ENCODE measurements around the gene KLF16.

Gene KLF16

DNA sequence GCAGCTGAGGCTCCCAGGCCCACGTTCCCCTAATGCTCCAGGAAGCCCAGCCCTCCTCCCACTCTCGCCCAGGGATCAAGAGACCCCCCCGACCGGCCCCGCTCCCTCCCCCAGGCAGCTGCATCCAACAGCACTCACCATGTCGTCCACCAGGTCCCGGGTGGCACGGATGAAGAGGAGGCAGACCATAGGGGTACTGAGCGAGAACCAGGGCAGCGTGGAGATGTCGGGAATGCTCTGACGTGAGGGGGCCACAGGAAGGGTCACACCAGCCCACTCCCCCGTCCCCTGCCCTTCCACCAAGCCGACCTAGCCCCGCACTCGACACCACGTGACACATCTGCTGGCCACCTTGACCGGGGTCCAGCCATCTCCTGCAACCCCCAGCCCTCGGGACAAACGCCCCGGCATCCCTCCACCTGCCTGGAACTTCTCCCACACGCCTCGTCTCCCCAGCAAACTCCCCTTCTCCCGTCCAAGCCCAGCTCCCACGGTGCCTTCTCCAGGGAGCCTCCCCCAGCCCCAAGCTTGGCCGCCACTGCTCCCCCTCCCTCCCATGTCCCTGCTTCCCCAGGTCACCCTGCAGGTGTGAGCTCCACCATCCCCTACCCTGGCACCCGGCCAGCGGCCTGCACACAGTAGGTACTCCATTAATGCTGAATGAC lies 56.2 kb downstream of the KLF16 start:
- DNase-seq (ENCODE audit: low read depth), result no peak

DNA sequence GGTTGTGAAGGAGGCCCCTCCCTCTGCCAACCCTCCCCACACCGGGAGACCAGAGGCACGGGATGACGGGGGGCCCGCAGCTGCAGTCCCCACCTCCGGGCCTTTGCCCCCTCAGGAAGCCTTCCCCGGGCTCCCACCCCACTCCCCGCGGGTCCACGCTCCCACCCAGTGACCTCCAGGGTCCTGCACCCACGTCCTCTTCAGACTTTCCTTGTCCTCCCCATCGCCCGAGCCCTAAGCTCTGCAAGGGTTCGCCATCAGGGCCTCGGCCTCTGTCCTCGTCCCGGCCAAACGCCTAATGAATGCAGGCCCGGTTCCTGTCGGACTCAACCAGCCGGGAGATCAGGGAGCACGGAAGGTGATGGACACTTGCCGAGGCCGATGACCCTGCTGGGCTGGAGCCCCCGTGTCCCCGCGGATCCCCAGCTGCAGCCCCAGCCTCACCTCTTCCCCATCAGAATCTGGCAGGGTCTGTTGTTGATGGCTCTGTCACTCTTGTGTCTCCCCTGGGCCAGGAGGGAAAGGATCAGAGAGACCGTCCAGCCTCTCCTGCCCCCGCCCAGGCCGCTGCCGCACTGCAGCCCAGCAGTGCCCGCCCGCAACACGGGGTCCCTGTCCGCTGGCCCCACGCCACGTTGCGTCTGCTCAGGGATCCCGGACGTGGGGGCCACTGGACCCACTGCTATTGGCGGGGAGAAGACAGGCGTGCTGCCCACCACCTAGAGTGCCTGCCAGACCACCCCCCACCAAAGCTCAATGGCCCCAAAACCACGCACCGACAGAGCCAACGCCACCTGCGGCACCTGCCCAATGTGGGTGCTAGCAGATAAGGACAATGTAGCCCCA lies 57.0 kb downstream of the KLF16 start:
- DNase-seq (ENCODE audit: low read depth), result no peak

DNA sequence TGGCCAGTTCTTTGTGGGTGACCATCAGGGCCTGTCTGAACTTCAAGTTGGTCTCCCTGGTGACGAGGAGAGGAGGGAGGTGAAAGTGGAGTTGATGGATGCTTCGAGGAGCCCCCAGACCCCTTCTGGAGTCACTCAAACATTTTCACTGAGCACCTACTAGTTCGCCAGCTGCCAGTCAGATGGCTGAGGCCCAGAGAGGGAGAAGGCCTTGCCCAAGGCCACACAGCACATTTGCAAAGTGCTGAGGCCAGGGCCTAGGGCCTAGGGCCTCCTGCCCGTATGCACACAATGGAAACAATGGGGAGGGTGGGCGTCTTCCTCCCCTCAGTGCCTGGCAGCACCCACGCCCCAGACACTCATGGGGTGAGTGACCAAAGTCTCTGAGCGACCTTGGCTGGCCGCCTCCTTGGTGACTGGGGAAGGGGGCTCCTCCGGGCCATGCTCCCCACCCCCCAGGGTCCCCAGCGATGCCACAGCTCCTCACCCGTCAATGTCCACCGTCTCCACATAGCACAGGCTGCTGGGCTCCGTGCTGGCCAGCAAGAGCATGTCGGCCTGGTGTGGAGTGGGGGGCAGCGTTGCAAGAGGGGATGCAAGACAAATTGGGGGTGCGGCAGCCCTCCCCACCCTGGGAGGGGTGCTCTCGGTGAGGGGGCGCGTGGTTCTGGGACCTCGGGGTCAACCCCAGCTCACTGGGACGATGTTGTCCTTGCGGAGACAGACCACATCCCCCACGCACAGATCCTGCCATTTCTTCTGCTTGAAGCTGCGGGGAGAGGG lies 57.8 kb downstream of the KLF16 start:
- DNase-seq (ENCODE audit: low read depth), result no peak

GRCh38 chr19:1804858-1805257 lies 58.5 kb downstream of the KLF16 start:
- no peak for DNase-seq (ENCODE audit: low read depth)

Measured in stimulated activated CD8-positive, alpha-beta memory T cell treated with anti-CD3 and anti-CD28 coated beads, Interleukin-4, amount 100 ng/mL, for 24 hours (primary cell).